ENCODE results near the gene EBI3.
"Not testable (repeated sequence)": the region's sequence is repeated elsewhere in the genome, so short reads cannot be mapped to it uniquely, and the experiment has no call there.

The EBI3 gene

GRCh38 chr19:4229179-4229931 lies at the start of gene EBI3:
Gene EBI3 (plus strand): TSS chr19:4229523. CDS start chr19:4229551, 28 bp downstream.
- DNase-seq = peak in 1 of 2 donors; percentile 25

GRCh38 chr19:4181053-4181508 lies 48.2 kb upstream of the EBI3 start:
- DNase-seq = no peak

GRCh38 chr19:4182084-4182810 lies 47.1 kb upstream of the EBI3 start, which contains the start of the genes ANKRD24 and SIRT6:
Gene ANKRD24 (plus strand): TSS chr19:4182689. CDS start chr19:4186426, 3,737 bp downstream.
Gene SIRT6 (minus strand): TSS chr19:4182563. CDS start chr19:4182539, 24 bp downstream.
- peak; percentile 92 to 95 for DNase-seq

DNA sequence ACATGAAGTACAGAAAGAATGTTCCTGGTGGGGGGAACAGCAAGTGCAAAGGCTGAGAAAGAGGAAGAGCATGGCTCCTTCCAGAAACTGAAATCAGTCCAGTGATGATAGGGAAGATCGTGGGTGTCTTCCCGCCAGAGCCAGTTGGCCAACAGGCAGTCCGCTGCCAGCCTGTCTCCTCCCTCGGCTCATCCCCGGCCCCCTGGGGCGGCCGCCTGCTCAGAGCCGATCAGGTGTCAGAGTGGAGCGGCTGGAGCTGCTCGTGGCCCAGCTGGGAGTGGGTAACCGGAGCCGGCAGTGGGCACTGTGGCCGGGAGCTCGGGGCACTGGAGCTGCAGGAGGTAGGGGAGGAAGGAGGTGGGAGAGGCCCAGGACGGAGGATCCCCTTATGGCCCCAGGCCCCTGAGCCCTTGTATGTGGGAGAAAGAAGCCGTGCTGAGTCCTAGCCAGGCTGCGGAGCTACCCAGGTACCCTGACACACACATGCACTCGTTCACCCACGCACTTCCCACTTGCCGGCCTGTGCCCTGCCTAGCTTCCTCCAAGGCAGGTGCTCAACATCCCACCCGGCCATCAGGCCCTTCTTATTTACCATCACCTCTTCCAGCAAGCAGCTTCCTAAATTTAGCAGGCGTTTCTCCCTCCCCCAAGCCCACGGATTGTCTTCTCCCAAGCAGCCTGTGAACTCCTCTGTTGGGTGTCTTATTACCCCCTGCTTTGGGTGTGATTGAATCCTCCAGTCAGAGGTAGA lies 45.2 kb upstream of the EBI3 start:
- DNase-seq = no peak

DNA sequence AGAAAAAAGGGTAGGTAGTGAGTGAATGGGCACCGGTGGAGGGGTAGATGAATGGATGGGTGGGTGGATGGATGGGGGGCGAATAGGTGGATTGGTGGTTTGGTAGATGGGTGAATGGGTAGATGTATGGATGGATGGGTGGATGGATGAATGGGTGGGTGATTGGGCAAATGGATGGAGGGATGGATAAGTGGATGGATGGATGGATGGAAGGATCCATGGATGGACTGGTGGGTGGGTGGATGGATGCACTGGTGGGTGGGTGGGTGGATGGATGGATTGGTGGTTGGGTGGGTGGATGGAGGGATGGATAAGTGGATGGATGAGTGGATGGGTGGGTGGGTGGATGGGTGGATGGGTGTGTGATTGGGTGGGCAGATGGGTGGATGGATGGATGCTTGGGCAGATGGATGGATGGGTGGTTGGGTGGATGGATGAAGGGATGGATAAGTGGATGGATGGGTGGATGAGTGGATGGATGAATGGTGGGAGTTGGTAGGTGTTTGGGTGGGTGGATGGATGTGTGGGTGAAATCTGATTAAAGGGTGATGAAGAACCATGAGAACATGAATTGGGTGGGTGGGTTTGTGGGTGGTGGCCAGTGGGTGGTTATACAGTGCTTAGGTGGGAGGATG lies 44.5 kb upstream of the EBI3 start:
- DNase-seq = no peak

DNA sequence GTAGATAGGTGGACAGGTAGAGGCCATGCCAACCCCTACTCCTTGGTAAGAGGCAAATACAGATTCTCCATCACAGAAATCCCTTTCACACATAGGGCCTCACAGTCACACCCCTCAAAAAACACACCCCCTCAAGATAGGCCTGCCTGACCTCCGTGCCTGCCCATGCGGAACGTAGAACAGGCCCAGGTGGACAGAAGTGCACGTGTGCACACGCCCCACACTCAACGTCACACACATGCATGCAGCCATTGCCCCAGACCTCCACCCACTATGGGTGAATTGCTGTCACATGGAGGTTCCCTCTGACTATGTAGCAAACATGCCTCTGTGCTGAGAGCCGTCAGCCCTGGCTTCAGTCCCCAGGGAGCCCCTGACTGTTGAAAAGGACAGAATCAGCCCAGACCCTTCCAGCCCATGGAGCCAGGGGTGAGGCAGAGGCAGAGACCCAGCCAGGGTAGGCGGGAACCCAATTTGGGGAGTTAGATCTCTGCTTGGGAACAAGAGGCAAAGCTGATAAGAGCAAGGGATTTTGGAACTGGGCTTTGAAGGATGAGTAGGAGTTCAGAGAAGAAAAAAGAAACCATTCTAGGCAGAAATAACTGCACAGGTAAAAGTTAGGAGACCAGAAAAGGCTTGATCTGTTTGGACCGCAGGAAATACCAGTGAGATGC lies 43.8 kb upstream of the EBI3 start:
- no peak for DNase-seq

DNA sequence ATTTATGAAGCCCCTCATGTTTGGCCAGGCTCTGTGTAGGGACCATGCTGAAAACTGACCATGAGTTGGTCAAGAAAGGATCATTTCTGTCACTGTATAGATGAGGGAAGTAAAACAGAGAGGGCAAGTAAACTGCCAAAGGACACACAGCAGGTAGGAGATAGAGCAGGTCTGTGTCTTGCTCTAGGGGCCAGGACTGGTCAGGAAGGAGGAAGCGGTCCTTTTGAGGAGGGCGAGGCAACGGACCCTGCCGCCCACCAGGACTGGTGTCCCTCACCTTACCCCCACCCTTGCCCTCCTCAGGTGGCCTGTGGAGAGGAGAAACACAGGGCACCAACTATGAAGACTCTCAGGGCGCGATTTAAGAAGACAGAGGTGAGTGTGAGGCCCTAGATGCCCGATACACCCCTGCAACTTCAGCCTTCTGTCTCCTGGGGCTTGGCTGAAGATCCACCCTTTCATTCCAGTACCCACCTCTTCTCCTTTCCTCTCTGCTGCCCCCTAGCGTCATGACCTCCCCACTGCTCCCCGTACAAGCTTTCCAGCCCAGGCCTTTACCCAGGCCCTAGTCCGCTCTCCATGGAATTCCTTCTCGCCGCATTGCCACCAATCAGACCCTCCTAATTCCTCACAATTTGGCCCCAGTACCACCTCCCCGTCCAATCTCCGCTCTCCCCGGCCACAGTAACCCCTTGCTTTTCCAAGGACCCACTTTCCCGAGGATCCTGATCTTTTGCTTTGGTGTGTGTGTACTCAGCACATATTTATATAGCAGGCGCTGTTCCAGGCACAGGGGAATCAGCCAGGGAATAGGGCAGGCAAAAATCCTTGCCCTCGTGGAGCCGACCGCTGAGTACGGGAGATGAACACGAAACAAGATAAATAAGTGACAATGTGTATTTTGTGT lies 43.0 kb upstream of the EBI3 start:
- peak; percentile 70 to 82 for DNase-seq

- no peak for DNase-seq
These were observed 41.8 kb upstream of the EBI3 start for GRCh38 chr19:4187313-4188122.

- no peak for DNase-seq
These were observed 39.7 kb upstream of the EBI3 start for GRCh38 chr19:4189641-4190040.

DNA sequence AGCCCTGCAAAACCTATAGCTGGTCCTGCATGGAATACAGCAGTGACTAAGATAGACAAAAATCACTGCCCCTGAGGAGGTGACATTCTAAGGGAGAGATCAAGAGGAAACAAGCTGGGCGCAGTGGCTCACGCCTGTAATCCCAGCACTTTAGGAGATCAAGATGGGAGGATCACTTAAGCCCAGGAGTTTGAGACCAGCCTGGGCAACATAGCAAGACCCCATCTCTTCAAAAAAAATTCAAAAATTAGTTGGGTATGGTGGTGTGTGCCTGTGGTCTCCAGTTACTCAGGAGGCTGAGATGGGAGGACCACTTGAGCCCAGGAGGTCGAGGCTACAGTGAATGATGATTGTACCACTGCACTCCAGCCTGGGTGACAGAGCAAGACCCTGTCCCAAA lies 36.8 kb upstream of the EBI3 start:
- not testable (repeated sequence) for DNase-seq

- no peak for DNase-seq
These were observed 35.0 kb upstream of the EBI3 start for GRCh38 chr19:4194353-4194752.

- DNase-seq = no peak
These were observed 33.3 kb upstream of the EBI3 start for GRCh38 chr19:4196009-4196408.

- no peak for DNase-seq
These were observed 32.7 kb upstream of the EBI3 start for GRCh38 chr19:4196587-4197148.

DNA sequence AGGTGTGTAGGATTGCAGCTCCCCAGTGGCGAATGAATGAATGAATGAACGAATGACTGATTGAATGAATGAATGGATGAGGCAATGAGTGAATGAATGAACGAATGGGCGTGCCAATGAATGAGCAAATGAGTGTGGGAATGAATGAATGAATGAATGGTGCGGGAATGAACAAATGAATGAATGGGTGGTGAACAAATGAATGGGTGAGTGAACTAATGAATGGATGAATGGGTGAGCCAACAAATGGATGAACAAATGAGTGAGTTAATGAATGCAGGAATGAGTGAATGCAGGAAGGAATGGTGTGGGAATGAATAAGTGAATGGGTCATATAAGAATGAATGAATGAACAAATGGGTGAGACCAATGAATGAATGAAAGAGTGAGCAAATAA lies 32.1 kb upstream of the EBI3 start:
- no peak for DNase-seq

GRCh38 chr19:4197625-4198466 lies 31.5 kb upstream of the EBI3 start:
- DNase-seq = no peak

DNA sequence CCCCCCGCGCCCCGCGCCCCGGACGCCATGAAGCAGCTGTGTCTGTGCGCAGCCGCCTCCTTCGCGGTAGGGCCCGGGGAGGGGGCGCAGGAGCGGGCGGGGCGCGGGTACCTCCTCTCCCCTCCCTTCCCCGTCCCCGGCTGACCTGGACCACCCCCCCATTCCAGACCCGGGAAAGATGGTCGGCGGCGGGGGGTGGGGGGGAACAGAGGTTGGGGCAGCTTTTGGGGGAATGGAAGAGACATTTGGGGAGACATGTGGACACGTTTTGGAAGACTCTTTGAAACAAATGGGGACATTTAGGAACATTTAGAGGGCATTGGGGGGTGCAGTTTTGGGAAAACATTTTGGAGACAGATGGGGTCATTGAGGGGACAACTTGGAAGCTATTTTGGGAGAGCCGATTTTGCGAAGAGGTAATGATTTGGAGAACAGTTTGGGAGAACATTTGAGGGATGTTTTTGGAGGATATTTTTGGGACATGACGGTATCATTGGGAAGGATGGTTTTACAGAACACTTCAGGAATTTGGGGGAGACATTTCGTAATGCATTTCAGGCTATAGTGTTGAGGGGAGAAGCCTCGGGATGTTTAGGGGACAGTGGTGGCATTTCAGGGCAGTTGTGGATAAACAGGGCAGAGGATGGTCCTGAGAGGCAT lies 30.7 kb upstream of the EBI3 start:
- no peak for DNase-seq

- DNase-seq = no peak
These were observed 29.5 kb upstream of the EBI3 start for GRCh38 chr19:4199699-4200293.
